Activated CD4-positive, alpha-beta T cell treated with anti-CD3 and anti-CD28 coated beads, Interleukin-2, amount 50 U/mL, for 4 hours (primary cell): ENCODE measurements around the gene FAM120B.

Experiments used
- DNase-seq, 2 experiments: peaks; one replicate each; pipeline ENCODE4 v3.0.0-alpha.2; 2020

Gene FAM120B

DNA sequence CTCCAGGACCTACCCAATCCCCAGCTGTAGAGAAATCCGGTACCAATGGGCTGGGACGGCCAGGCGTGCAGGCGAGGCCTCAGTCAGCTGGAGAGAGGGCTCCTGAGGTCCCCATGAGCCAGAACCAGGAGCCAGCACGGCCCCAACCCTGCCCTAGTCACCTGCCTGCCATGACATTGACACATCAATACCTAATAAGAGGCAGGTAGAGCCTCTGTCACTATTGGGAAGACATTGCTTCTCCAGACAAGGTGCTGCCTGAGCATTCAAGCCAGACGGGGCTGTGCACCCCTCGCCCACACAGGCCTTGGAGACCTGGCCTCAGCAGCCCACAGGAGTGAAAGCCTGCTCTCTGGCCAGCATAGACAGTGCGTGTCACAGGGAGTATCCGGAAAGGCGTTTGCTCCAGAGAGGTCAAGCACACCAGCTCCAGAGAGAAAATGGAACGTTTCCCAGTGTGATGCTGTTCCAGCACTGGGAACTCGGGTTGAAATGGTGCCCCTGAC, 19.1 kb upstream of the FAM120B start:
- DNase-seq: no peak

DNA sequence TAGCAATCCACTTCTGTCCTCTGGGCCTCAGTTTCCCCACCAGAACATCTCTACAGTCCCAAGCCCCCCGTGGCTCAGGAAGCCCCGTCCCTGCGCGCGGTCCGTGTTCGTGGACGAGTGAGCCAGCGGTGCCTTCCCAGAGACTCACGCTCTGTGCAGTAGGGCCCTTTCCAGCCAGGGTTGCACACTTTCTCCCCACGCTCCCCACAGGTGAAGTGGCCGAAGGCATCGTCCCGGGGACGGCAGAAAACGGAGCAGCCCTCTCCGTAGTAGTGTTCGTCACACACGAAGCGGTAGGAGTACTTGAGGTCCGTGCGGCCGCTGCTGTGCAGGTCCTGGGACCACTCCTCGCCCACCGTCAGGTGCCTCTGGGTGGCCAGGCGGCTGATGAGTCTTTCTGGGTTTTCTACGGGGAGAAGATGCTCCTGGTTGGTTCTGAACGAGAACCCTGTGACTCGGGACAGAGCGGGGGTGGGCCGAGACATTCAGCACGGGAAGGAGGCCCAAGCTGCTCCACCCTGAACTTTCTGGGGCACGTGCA, 18.4 kb upstream of the FAM120B start:
- DNase-seq: no peak

DNA sequence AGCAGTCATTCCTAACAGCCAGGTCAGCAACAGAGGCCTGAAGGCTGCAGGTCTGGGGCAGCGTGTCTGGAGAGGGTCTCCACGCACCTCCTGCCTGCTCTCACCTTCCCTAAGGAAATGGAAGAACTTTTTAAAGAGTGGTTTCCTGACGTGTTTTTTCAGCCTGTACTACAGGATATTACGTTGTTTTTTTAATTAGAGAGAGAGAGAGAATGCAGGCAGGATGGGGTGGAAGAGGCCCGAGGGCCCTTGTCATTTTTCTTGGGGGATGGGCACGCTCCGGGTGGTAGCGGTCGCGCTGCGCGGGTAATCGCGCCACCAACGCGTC, 17.7 kb upstream of the FAM120B start:
- DNase-seq: no peak

DNA sequence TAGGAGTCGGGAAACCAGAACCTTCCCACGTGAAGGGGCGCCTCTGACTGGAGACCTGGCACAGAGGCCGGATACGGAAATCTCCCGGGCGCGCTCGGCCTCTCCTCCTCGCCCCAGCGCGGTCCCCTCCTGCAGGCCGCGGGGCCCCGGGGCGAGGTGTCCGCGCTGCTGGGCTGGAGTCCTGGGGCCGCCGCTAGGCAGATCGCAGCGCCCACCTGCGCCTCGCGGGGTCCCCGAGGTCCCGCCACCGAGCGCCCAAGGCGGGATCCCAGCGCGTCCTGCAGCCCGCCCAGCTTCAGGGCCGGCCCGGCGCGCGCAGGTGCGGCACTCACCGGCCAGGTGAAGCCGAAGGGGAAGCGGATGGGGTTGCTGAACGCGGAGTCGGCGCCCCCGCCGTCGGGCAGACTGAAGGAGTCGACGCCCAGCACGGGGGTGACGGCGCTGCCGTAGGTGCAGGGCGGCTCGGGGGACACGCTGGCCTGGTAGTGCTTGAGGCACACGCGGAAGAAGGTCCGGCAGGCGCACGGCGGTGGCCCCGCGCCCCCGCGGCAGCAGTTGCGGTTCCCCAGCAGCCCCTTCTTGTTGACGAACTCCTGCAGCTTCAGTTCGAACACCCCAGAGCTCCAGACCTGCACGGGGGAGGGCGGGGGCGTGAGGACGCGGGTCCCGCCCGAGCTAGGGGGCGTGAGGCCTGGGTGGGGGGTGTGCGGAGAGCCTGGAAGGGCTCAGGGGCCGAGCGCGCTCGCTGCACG, 17.2 kb upstream of the FAM120B start:
- no peak for DNase-seq

DNA sequence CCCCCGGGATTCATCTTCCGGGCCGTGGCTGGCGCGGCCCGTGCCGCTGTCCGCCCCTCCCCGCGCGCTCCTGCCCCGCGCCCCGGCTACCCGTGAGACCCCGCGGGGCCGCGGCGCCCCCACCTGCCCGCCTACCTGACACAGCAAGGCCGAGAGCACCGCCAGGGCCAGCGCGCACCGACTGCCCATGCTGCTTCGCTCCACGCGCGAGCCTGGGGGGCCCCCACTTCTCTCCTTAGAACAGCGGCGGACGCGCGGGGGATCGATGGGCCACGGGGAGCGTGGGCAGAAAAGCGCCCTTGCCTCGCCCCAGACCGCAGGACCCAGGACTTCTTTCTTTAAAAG, 16.6 kb upstream of the FAM120B start:
- no peak for DNase-seq

DNA sequence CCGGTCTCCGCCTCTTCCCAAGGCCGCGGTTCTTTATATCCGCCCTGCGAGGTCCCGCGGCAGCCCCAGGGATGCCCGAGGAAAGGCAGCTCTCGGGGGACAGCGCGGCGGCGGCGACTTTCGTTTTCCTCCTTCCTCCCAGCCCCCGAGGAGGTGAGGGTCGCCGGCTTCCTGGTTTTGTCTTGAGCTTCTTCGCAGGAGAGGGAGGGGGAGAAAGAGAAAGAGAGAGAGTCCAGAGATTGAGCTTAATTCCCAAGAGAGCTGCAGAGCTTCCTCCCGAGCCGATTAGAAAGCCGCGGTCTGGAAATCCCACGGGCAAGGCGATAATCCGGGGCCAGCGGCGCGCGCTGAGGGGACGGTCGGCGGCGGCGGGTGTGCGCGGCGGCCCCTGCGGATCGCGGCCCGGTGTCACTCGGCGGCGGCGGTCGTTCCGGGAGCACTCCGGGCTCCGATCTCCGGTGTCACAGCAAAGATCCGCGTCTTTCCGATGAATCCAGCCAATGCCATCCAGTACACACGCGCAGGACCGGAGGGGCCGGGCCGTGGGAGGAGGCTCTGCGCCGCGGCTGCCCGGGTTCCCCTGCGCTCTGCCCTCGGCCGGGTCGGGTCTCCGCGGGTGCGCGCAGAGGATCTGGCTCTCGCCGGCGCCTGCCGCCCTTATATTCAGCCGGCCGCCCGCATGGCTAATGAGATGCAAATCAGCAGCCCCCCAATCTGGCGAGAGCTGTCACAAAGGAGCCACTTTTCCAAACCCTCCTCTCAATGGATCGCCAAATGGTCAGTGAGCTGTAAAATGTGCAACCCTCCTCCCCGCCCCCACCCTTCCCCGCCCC, 16.0 kb upstream of the FAM120B start, which contains the start of gene DLL1:
Gene DLL1 (minus strand): TSS at position 783 of the 833 bp plus-strand sequence. CDS start 939 bp downstream, outside the sequence.
- peak in 1 of 2 experiments; percentile 27 for DNase-seq

DNA sequence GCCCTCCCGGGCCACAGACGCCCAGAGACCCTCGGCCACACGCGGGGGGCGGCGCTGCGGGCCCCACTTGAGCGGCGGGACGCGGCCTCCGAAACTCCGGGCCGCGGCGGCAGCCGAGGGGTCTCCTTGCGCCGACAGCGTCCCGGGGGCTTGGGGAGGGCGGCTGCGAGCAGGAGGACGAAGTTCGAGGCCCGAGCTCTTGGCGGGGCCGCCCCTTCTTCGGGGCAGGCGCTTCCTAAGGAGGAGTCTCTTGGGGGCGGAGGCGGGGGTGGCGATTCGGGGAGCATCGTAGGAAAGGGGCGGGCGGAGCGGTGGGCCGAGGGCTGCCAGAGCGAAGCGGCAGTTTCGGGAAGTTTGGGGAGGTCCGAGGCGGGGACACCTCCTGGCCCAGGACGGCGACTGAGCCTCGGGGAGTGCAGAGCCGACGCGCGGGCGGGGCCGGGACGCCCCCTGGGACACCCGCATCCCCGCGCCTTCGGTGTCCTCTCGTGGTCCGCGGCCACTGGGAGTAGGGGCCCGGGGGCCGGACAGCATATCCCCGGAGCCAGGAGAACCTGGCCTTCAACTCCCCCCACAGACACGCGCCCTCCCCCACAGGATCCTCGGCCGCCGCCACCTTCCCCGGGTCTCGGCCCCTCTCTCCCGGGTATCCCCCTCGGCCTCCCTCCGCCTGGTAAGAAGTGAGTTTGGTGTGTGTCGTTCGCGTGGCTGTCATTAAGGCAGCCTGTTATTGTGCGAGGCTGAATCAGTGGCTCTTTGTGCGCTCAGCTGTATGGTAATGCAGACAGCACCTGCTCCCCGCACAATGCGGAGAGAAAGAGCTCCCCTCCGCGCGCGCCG, 15.1 kb upstream of the FAM120B start:
- peak in 1 of 2 experiments; percentile 43 for DNase-seq

DNA sequence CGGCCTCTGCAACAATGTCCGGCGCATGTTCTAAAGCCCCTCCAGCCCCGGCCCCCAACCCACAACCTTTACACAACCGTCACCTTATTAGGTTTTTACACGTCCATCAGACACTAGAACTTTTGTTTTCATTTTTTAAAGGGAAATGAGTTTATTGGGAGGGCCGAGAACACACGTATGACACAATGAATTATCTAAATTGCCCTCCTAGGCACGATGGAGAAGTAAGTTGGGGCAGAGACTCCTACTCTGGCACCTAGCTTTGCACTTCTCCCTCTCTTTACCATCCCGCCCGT, 14.5 kb upstream of the FAM120B start:
- no peak for DNase-seq

DNA sequence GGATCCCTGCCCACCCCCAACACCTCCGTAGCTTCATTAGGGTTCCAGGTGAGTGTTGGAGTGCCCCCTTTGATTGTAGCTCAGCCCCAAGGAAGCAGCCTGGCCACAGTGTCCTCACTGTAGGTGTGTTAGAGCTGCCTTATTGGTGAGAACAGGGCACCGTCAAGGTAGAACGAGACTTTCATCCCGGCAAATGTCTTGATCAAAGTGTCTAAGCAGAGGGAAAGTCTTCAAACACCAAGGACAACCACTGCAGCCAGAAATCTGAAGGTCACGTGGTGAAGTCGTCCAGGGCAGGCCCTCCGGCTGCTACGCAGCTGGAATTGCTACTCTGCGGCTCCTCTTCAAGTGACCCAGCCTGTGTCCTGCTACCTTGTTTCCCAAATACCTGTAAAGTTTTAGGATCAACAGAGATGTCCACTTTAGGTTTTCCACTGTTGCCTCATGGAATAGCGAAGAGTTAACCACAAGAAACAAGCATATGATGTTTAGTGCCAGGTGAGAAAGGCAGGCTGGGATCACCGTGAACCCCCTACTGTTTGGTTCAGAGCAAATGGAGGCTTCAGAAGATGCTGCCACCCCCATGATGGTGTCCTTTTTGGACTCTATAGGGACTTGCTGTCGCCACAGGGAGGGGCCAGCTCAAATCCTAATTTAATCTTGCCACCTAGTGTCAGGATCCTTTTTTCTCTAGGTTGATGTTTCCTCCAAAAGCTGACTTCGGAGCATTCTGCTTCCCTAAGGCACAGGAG, 14.0 kb upstream of the FAM120B start:
- DNase-seq: no peak

DNA sequence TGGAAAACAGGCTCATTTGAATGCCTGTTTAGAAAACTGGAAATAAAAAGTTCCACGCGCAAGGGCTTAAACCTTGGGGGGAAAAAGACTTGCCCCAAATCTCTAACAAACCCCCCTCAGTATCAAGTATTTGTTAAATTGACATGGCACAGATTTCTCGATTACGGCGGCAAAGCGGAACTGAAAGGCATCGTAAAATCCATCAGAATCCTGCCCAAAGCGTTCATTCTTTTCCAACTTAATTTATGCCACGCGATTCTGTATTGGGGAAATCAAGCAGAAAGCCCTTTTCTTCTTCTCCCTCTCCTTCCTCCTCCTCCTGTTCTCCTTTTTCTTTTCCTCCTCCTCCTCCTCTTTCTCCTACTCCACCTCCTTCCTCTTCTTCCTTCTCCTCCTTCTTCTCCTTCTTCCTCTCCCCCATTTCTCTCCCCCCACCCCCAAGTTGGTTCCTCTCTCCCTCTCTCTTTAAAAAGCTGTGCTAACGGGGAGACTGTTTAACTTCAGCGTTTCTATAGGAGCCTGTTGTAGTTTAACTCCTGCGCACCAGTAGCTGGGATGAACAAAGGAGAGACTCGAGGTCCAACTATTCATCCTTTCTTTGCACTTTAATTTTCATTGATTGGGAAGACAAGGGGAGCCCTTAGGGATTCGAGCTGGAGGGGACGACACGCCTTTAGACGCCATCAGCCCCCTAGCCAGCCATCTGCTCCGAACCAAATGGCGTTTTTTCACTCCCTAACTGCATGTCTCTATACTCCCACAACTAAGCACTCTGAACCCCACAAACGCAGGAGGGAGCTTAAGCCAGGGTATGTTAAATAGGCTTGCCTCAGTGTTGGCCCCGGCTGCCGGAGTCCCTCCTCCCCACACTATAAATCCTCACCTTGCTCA, 13.0 kb upstream of the FAM120B start:
- DNase-seq: no peak

DNA sequence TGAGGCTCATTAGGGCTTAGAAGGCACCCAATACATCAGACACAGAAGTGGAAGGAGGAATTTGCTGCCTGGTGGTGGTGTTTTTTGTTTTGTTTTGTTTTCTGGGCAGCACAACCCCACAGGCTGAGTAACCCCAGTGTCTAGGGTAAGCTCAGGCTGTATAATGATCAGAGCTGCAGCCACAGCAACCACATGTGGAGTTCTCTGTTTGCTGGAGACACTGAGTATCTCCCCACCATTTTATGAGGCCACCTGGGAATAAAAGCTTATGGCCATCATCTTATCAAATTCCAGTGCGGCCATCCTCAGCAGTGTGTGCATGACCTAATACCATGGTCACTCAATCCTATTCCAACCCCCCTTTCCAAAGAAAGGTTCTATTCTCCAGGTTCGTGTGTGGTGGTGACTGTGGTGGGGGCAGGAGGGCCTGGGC, 12.2 kb upstream of the FAM120B start:
- no peak for DNase-seq

DNA sequence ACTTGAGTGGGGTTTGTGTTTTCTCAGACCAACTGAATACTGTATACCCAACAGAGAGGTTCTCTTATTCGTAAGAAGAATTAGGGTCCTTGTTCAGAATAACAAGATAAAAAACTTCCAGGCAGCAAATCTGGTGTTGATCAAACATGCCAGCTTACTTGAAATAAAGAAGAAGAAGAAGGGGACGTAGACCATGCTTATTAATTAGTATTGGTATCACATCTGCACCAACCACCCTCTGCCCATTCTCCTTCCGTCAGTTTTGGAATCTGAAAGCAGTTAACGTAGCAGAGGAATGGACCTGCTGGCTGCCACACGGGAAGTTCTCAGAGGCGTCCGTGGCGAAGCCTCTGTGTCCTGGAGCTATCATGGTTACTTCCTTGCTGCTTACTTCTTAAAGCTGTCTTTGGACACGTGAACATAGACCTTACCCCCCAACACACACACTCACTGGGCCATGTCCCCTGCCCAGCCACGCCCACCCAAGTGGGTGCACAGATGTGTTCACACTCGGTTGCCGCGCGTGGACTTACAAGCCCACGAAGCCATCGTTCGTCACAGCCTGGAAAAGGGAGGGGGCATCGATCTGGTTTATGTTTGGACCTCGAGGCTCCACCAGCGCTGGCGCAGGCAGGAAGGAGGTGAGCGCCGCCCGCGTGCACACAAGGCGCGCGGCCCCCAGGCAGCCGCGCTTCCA, 11.6 kb upstream of the FAM120B start:
- DNase-seq: no peak

DNA sequence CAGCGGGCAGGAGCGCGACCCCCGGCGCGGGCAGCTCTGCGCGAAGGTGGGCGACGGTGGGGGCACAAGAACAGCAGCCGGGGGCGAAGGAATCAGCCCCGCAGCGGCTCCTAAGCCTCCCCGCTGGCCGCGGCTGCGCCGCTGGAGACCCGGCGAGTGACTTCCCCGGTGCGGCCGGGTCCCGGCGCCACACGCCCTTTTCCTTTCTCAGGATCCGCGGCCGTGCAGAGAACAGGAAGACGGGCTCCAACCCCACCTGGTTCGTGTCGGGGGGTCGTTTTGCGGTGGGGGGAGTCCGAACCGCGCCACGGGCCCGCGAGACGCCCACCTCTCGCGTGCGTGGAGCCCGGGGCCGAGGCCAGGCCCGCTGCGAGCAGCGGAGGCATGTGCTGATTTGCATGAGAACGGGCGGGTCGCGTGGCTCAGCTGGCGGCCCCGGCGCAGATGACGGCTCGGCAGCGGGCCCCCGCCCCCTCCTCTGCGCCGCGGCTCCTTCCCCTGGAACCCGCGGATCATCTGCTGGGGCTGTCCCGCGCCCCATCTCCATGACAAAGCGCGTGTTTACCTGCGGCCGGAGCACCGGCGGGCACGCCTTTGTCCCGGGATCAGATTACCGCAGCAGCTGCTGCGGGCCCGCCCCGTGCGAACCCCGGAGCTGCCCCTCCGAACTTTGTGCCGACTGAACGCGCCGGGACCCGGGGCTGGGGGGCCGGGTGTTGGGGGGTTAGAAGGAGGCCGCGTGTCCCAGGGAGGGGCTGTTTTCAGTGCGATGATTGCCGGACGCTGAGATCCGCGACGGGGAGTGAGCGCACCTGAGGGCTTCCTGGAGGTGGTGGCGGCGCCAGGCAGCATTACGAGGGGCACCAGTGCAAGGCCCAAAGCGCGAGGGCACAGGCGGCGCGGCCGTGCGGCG, 10.8 kb upstream of the FAM120B start:
- DNase-seq: peak in 1 of 2 experiments; percentile 55

DNA sequence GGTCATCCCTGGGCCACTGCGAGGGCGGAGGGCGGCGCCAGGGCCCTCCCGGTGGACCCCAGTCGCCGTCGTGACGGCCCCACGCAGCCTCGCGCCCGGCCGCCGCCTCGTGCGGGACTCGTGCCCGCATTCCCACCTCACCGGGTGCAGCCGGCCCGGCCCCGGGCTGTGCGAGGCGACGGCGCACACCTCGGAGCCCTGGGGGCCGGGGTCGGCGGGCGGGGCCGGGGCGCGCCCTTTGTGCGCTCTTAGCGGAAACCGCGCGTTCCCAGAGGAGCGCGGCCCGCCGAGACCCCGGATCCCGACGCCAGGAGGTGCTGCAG, 10.2 kb upstream of the FAM120B start:
- no peak for DNase-seq

DNA sequence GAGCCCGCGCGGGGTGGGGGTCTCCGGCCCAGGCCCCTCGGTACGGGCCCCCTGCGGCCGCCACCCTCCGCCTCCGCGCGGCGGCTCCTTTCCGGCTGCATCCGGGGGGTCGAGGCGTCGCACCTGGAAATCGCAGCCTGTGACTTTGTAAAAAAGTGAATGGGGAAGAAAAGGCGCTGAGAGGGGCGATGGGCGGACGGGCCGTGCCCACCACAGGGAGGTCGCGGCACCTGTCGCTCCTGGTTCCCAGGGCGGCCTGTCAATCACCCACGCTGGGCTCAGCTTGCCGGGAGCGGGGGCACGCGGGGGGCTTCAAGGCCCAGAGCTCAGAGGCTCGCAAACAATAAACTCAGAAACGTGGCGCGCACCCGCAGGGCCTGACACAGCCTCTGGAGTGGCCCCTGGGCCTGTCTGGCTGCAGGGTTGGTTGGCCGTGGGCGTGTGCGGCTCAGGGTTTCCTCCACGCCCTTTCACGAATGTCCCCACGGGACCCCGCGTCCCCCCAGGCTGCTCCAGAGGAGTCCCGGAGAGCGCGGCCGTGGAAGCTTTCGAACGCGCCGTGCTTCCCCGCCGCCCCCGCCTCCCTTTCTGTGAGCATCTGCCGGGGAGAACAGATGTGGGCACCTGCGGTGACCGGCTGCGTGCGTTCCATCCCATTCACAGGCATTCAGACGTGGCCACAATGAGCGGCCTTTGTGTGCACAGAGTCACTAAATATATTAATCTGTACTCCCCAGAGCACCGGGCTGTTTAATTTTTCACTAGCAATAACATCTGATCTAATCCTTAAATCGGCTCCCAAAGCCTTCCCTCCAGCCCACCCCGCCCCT, 9.6 kb upstream of the FAM120B start:
- no peak for DNase-seq

DNA sequence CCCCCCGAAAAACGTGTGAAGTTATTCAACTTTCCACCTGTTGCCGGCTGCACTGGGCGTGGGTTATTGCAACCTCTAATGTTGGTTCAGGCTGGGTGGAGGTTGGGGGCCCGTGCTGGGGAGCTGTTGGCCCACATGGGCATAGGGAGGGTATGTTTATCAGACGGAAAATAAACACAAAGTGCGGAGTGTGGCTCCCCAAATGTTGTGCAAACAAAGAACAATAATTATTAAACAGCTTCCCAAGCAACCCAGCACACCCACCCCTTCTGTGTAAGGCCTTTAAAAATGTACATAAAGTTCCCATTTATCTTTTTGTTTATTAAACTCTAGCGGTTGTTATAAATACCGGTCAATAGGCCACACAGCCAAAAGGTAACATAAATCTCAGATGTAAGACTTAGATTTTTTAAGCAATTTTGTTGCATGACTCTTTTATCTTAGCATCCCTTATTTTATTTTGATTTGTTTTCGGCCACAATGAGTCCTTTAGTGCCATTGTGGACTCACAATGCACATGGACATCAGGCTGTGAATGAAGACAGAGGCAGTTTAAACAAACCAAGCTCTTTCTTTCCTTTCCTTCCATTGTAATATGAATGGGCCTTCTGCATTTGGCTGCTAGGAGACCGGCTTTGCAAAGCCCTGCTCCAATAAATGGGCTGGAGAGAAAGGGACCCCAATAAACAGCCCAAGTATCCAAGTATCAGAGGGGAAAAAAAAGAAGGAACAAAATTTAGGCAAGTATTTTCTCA, 8.8 kb upstream of the FAM120B start:
- DNase-seq: no peak

DNA sequence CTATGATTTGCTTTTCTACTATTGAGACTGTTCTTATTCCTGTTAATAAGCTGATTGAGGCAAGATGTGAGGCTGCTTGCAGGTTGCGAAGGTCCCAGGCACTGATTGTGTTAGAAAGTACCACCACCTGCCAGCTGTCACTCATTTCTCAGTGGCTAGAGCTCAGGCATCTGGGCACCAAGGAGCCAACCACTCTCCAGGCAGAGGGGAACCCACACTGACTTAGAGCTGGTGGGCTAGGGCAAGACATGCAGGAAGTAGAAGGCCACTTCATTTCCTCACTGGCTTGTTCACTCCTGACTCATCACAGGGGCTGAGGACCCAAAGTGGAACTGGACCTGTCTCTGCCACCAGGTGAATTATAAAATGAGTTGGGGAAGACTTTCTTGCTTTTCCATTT, 7.9 kb upstream of the FAM120B start:
- no peak for DNase-seq

DNA sequence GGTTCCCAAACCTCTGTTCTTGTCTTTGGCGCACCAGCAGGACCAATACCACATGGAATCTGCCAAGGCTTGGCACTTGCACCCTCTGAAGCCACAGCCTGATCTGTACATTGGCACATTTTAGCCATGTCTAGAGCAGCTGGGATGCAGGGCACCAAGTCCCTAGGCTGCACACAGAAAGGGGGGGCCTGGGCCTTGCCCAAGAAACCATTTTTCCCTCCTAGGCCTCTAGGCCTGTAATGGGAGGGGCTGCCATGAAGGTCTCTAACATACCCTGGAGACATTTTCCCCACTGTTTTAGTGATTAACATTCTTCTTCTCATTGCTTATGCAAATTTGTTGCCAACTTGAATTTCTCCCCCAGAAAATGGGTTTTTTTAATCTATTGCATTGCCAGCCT, 5.4 kb upstream of the FAM120B start:
- no peak for DNase-seq
